HepG2 (cell line): ENCODE results near the gene NOXRED1. TPM values are rescaled to one million over a fixed set of nuclear protein-coding genes. Genes with fewer than 3 reads are reported as not detected.

Source experiments
- ATAC-seq: fragments of 200-7000 bp; cut with Tn5 transposase; 3 replicates; pipeline ENCODE4 v1.9.1; 2020; ENCODE audit warnings: mild to moderate bottlenecking, moderate library complexity
- BruUV-seq: library from RNA; stranded (reverse); fragments of 400-500 nt; replicated peaks from 2 replicates; lab custom pipeline; 2021; lab: Mats Ljungman, UMichigan
- CTCF ChIA-PET: fragments of 300-600 bp; formaldehyde crosslinking; extraction: SDS; loops from one replicate; lab custom pipeline; 2021; ENCODE audit warnings: low total read pairs, inconsistent platforms, low intra/inter-chr PET ratio; lab: Yijun Ruan, JAX
- POLR2A ChIA-PET: fragments of 350-600 bp; sonication (Branson Sonifier 250); formaldehyde crosslinking; loops from one replicate; lab custom pipeline; 2020; ENCODE audit warnings: antibody characterized with exemption, inconsistent platforms; lab: Yijun Ruan, JAX
- DNase-seq: peaks from one replicate; pipeline ENCODE4 v3.0.0-alpha.2; 2015; ENCODE audit warnings: low spot score
- FAIRE-seq: peaks from 3 replicates; lab custom pipeline; 2011; peaks lifted over from hg19 to GRCh38; lab: Jason Lieb, UNC
- H2AFZ ChIP-seq: one replicate; pipeline ENCODE4 v1.6.1; 2011; ENCODE audit warnings: low read length, inconsistent platforms
- H3K27ac ChIP-seq: fragments of 300-600 bp; 3 replicates; pipeline ENCODE4 v1.8.0; 2011; ENCODE audit warnings: mixed run types, mild to moderate bottlenecking, mixed read lengths, low read length, inconsistent platforms; ENCODE audit not compliant: insufficient read depth; ENCODE audit errors: extremely low read length
- H3K27me3 ChIP-seq, 2 experiments: fragments of 200-600 bp in 1 of 2; 2 replicates in 1 of 2; 3 replicates in 1 of 2; pipeline versions ENCODE4 v1.6.0 to v1.8.0; 2011; ENCODE audit warnings: low read length in 2 of 2, mild to moderate bottlenecking in 2 of 2, moderate library complexity in 2 of 2, inconsistent platforms in 1 of 2; ENCODE audit not compliant: insufficient read depth in 2 of 2, control insufficient read depth in 1 of 2
- H3K36me3 ChIP-seq, 2 experiments: fragments of 200-600 bp in 1 of 2; replicated peaks in 1 of 2; 2 replicates in 1 of 2; 3 replicates in 1 of 2; pipeline versions ENCODE4 v1.5.1 to v1.8.0; 2011; ENCODE audit warnings: low read length in 2 of 2, inconsistent platforms in 1 of 2; ENCODE audit not compliant: insufficient read depth in 2 of 2, control insufficient read depth in 1 of 2
- H3K4me1 ChIP-seq: 2 replicates; pipeline ENCODE4 v1.5.1; 2012; ENCODE audit warnings: low read length, inconsistent platforms; ENCODE audit not compliant: insufficient read depth
- H3K4me2 ChIP-seq: 2 replicates; pipeline ENCODE4 v1.6.0; 2011; ENCODE audit warnings: low read depth, low read length, inconsistent platforms
- H3K4me3 ChIP-seq, 3 experiments: fragments of 200-600 bp in 1 of 3; sonication (generic), shearing (Covaris generic) in 1 of 3; replicated peaks in 1 of 3; 2 replicates each; pipeline ENCODE4 v1.5.1; 2011 to 2016; ENCODE audit warnings: low read length in 3 of 3, inconsistent platforms in 2 of 3, low read depth in 2 of 3, mild to moderate bottlenecking in 2 of 3, control low read depth in 1 of 3, mixed read lengths in 1 of 3; ENCODE audit not compliant: insufficient read depth in 1 of 3
- H3K79me2 ChIP-seq: one replicate; pipeline ENCODE4 v1.6.1; 2011; ENCODE audit warnings: low read length, inconsistent platforms; ENCODE audit not compliant: insufficient read depth
- H3K9ac ChIP-seq: 2 replicates; pipeline ENCODE4 v1.6.0; 2011; ENCODE audit warnings: mild to moderate bottlenecking, low read depth, low read length, inconsistent platforms; ENCODE audit not compliant: insufficient read depth
- H3K9me3 ChIP-seq: 2 replicates; pipeline ENCODE4 v1.5.1; 2012; ENCODE audit warnings: mild to moderate bottlenecking, low read length
- H4K20me1 ChIP-seq: 2 replicates; pipeline ENCODE4 v1.6.0; 2011; ENCODE audit warnings: inconsistent platforms, mild to moderate bottlenecking, low read length, moderate library complexity; ENCODE audit not compliant: insufficient read depth
- HIVEP1 ChIP-seq: sonication (generic); formaldehyde crosslinking; IDR thresholded peaks from 2 replicates; pipeline ENCODE4 v1.4.0; 2020; ENCODE audit warnings: mild to moderate bottlenecking, missing genetic modification reagents
- HNRNPK ChIP-seq: fragments of 200-400 bp; formaldehyde crosslinking; IDR thresholded peaks from 2 replicates; pipeline ENCODE4 v1.6.1; 2018; ENCODE audit warnings: low read length, low read depth, moderate library complexity, mild to moderate bottlenecking; ENCODE audit not compliant: poor library complexity, severe bottlenecking
- IKZF1 ChIP-seq: fragments of 450-650 bp; IDR thresholded peaks from 2 replicates; pipeline ENCODE4 v1.7.1; 2016
- MTF1 ChIP-seq: sonication (generic); formaldehyde crosslinking; IDR thresholded peaks from 2 replicates; pipeline ENCODE4 v1.5.0; 2020; ENCODE audit warnings: missing genetic modification reagents
- NCOA1 ChIP-seq: sonication (generic); formaldehyde crosslinking; IDR thresholded peaks from 2 replicates; pipeline ENCODE4 v1.9.0; 2021; ENCODE audit warnings: missing genetic modification reagents
- NFIB ChIP-seq: sonication (generic); formaldehyde crosslinking; IDR thresholded peaks from 2 replicates; pipeline ENCODE4 v1.9.0; 2021; ENCODE audit warnings: missing genetic modification reagents, mild to moderate bottlenecking, borderline replicate concordance
- NFKBIZ ChIP-seq: IDR thresholded peaks from 2 replicates; pipeline ENCODE4 v1.6.1; 2018; ENCODE audit warnings: missing genetic modification reagents, missing compliant biosample characterization
- RBM22 ChIP-seq: fragments of 200-400 bp; formaldehyde crosslinking; optimal IDR thresholded peaks from 2 replicates; pipeline ENCODE3; 2017; ENCODE audit warnings: mild to moderate bottlenecking, low read length, moderate library complexity
- SATB2 ChIP-seq: sonication (generic); formaldehyde crosslinking; IDR thresholded peaks from 2 replicates; pipeline ENCODE4 v1.5.0; 2020; ENCODE audit warnings: missing genetic modification reagents
- ZBTB14 ChIP-seq: sonication (generic); formaldehyde crosslinking; IDR thresholded peaks from 2 replicates; pipeline ENCODE4 v1.4.0; 2020; ENCODE audit warnings: missing genetic modification reagents
- ZNF180 ChIP-seq: sonication (generic); formaldehyde crosslinking; IDR thresholded peaks from 2 replicates; pipeline ENCODE4 v1.4.0; 2020; ENCODE audit warnings: low read depth, missing genetic modification reagents, borderline replicate concordance
- ZNF577 ChIP-seq: sonication (generic); formaldehyde crosslinking; IDR thresholded peaks from 2 replicates; pipeline ENCODE4 v1.4.0; 2020; ENCODE audit warnings: mild to moderate bottlenecking, low read depth, missing genetic modification reagents, borderline replicate concordance
- ZNF691 ChIP-seq: sonication (generic); formaldehyde crosslinking; IDR thresholded peaks from 2 replicates; pipeline ENCODE4 v1.4.0; 2020; ENCODE audit warnings: missing genetic modification reagents, low read depth, mild to moderate bottlenecking, borderline replicate concordance
- ZSCAN30 ChIP-seq: sonication (generic); formaldehyde crosslinking; IDR thresholded peaks from 2 replicates; pipeline ENCODE4 v1.5.0; 2020; ENCODE audit warnings: mild to moderate bottlenecking, missing genetic modification reagents
- WGBS: methylation state at CpG from one replicate; pipeline ENCODE4 v1.1.6; 2017; ENCODE audit warnings: low lambda C conversion rate; 5-methylcytosine and 5-hydroxymethylcytosine counted together
- in situ Hi-C: cut with HindIII; loops from 2 replicates; pipeline ENCODE4 v1.10.0; 2017; ENCODE audit warnings: low pct_unique_long_range_greater_than_20kb; ENCODE audit not compliant: extremely low pct_ligation_motif_present
- intact Hi-C: fragments of 100-400 bp; cut with micrococcal nuclease; formaldehyde crosslinking; loops from one replicate; pipeline ENCODE4 v1.10.0; 2022; ENCODE audit not compliant: unreplicated experiment
- polyA plus RNA-seq, 8 experiments: library from polyadenylated mRNA; depleted of rRNA in 3 of 8; stranded (reverse) in 7 of 8; unstranded in 1 of 8; fragments of >200 nt; fragmentation: Illumina TruSeq in 4 of 8; extraction: Trizol in 4 of 8; gene quantifications; 2 replicates each; pipeline versions ENCODE4 v1.2.1 to v1.2.3, GENCODE V29; 2011 to 2016; ENCODE audit warnings: low read depth in 4 of 8, missing spikeins in 1 of 8, mixed read lengths in 1 of 8; ENCODE audit not compliant: insufficient read depth in 1 of 8
- total RNA-seq, 5 experiments: library from RNA; depleted of rRNA; stranded (reverse); fragments of >200 nt; fragmentation: Illumina TruSeq; extraction: Trizol; gene quantifications; 2 replicates each; pipeline ENCODE4 v1.2.3, GENCODE V29; 2016; ENCODE audit warnings: low read depth in 1 of 5

Gene NOXRED1
- total and polyA plus RNA-seq, 2 of the 13 experiments (the other 11 are each of a cell fraction or from before 2014, with no cell fraction given), result 0.24 to 0.41 TPM

GRCh38 chr14:77378701-77379100 lies 44.6 kb downstream of the NOXRED1 start:
- Histone ChIP-seq H3K27ac (no peak overlapping the region), H3K4me3 (no peak overlapping the region), H3K79me2 (peaks cover 11% of the 10 kb centered on the region), H3K4me1 (peaks cover 39% of the 10 kb centered on the region), H3K4me2 (no peak overlapping the region), H3K9ac (no peak overlapping the region), H3K27me3 (no peaks in the 10 kb centered on the region), H2AFZ (no peak overlapping the region)
- POLR2A ChIA-PET, result no interaction called here
- no peak for DNase-seq
- CTCF ChIA-PET, result no interaction called here
- BruUV-seq, result TSS peak; percentile 54
- intact Hi-C loops, result loop anchor here (5.0 kb wide), 2 partner anchors 41 to 56 kb away; partner anchors contain the start of genes GSTZ1 and POMT2
- FAIRE-seq, result no peak
- no peak for ATAC-seq
- TF ChIP-seq ZNF577 (CRISPR knock-in tag) (no peak), NFIB (CRISPR knock-in tag) (no peak), ZNF180 (no peak)
- TF ChIP-seq, all 625 proteins: peak for 0
- no peaks in the 10 kb centered on the region for H4K20me1 ChIP-seq
- H3K9me3 ChIP-seq, result no peaks in the 10 kb centered on the region
- 79% methylated on average over 6 of the region's 6 CpGs for WGBS
- no peaks in the 10 kb centered on the region for H3K36me3 ChIP-seq
- in situ Hi-C loops, result no loop called here

- peak overlapping the region; percentile 78 for H2AFZ ChIP-seq
- FAIRE-seq, result no peak
- H3K9me3 ChIP-seq, result no peaks in the 10 kb centered on the region
- POLR2A ChIA-PET, result interaction anchor here (1.0 to 1.9 kb wide), 8 partner anchors 11 to 82 kb away, joined by 4 to 21 read pairs (median 5); partner anchors contain the start of genes GSTZ1 and POMT2
- DNase-seq, result no peak
- H3K27me3 ChIP-seq, result no peaks in the 10 kb centered on the region
- peak overlapping the region; percentile 88 for H3K9ac ChIP-seq
- peak overlapping the region; percentile 94 for H3K4me2 ChIP-seq
- no peaks in the 10 kb centered on the region for H4K20me1 ChIP-seq
- peak overlapping the region; percentile 97 to 99 (median 99) for H3K4me3 ChIP-seq
- in situ Hi-C loops (no loop called here), intact Hi-C loops (loop anchor here (1.0 to 5.0 kb wide), 3 partner anchors 40 to 80 kb away; partner anchors contain the start of genes GSTZ1, POMT2 and VIPAS39)
- peak; percentile 21 for ATAC-seq
- no peak overlapping the region for H3K27ac ChIP-seq
- no TSS peak for BruUV-seq
- under 1% methylated on average over 10 of the region's 10 CpGs for WGBS
- peaks cover 48% of the 10 kb centered on the region for H3K4me1 ChIP-seq
- CTCF ChIA-PET, result no interaction called here
- peaks cover 11% of the 10 kb centered on the region for H3K79me2 ChIP-seq
- H3K36me3 ChIP-seq, result no peaks in the 10 kb centered on the region
- TF ChIP-seq HIVEP1, result no peak
- TF ChIP-seq HNRNPK, result no peak
- TF ChIP-seq NFKBIZ (CRISPR knock-in tag), result no peak
- TF ChIP-seq IKZF1, result no peak
- no peak for TF ChIP-seq MTF1 (CRISPR knock-in tag)
- TF ChIP-seq NCOA1 (CRISPR knock-in tag), result no peak
- TF ChIP-seq RBM22, result no peak
- TF ChIP-seq ZNF691 (CRISPR knock-in tag), result no peak
- TF ChIP-seq SATB2 (CRISPR knock-in tag), result no peak
- peak; percentile 41; the same call in 1 of the 2 replicates for TF ChIP-seq ZSCAN30 (CRISPR knock-in tag)
- no peak for TF ChIP-seq ZBTB14 (CRISPR knock-in tag)
Measured at GRCh38 chr14:77377502-77377844, 45.9 kb downstream of the NOXRED1 start.
